Neural progenitor cell (in vitro differentiated cells): ENCODE results near the gene LMAN2L. TPM values are rescaled to one million over a fixed set of nuclear protein-coding genes. Genes with fewer than 3 reads are reported as not detected.

ENCODE experiments used
- DNase-seq: peaks from one replicate; pipeline ENCODE4 v3.0.0-alpha.2; 2016; ENCODE audit warnings: low spot score
- H2AFZ ChIP-seq: fragments of 200-600 bp; sonication (generic); replicated peaks from 2 replicates; pipeline ENCODE4 v1.6.1; 2016; ENCODE audit warnings: antibody characterized with exemption
- H3F3A ChIP-seq: fragments of 200-600 bp; sonication (generic); 2 replicates; pipeline ENCODE4 v1.6.1; 2016; ENCODE audit warnings: antibody characterized with exemption, low read depth
- H3K27ac ChIP-seq: fragments of 200-600 bp; sonication (generic); 2 replicates; pipeline ENCODE4 v1.5.1; 2016; ENCODE audit warnings: mild to moderate bottlenecking
- H3K27me3 ChIP-seq: fragments of 200-600 bp; sonication (generic); 2 replicates; pipeline ENCODE4 v1.6.1; 2016; ENCODE audit warnings: mild to moderate bottlenecking, moderate library complexity
- H3K36me3 ChIP-seq: fragments of 200-600 bp; sonication (generic); 2 replicates; pipeline ENCODE4 v1.5.1; 2016
- H3K4me1 ChIP-seq: fragments of 200-600 bp; sonication (generic); 2 replicates; pipeline ENCODE4 v1.6.1; 2016; ENCODE audit warnings: mixed run types
- H3K4me2 ChIP-seq: fragments of 200-600 bp; sonication (generic); 2 replicates; pipeline ENCODE4 v1.6.1; 2016
- H3K4me3 ChIP-seq: fragments of 200-600 bp; sonication (generic); 2 replicates; pipeline ENCODE4 v1.5.1; 2016
- H3K79me2 ChIP-seq: fragments of 200-600 bp; sonication (generic); 2 replicates; pipeline ENCODE4 v1.6.1; 2016; ENCODE audit warnings: low read depth
- H3K9ac ChIP-seq: fragments of 200-600 bp; sonication (generic); 2 replicates; pipeline ENCODE4 v1.6.1; 2016
- H3K9me3 ChIP-seq: fragments of 200-600 bp; sonication (generic); 2 replicates; pipeline ENCODE4 v1.5.1; 2016; ENCODE audit warnings: low read depth
- H4K20me1 ChIP-seq: fragments of 200-600 bp; sonication (generic); 2 replicates; pipeline ENCODE4 v1.6.1; 2016; ENCODE audit warnings: low read depth
- H3K27ac Mint-ChIP-seq: 3 replicates; pipeline ENCODE4 v1.8.0; 2021; ENCODE audit warnings: mixed read lengths
- H3K27me3 Mint-ChIP-seq: 2 replicates; pipeline ENCODE4 v1.8.0; 2022; ENCODE audit warnings: low read depth, mild to moderate bottlenecking, inconsistent platforms, moderate library complexity, mixed read lengths; ENCODE audit not compliant: insufficient read depth
- H3K36me3 Mint-ChIP-seq: 3 replicates; pipeline ENCODE4 v1.8.0; 2021; ENCODE audit warnings: mixed read lengths
- H3K4me1 Mint-ChIP-seq: 3 replicates; pipeline ENCODE4 v1.8.0; 2021; ENCODE audit warnings: mixed read lengths
- H3K4me3 Mint-ChIP-seq: 3 replicates; pipeline ENCODE4 v1.8.0; 2021; ENCODE audit warnings: mild to moderate bottlenecking, moderate library complexity, mixed read lengths
- H3K9me3 Mint-ChIP-seq: 3 replicates; pipeline ENCODE4 v1.8.0; 2020; ENCODE audit warnings: mixed read lengths
- CTCF ChIP-seq: fragments of 200-600 bp; sonication (generic); IDR thresholded peaks from 2 replicates; pipeline ENCODE4 v1.5.1; 2017; ENCODE audit warnings: antibody characterized with exemption, mild to moderate bottlenecking
- EZH2 ChIP-seq: fragments of 200-600 bp; sonication (generic); IDR thresholded peaks from 2 replicates; pipeline ENCODE4 v1.6.1; 2017; ENCODE audit warnings: antibody characterized with exemption, mild to moderate bottlenecking, moderate library complexity
- EZH2phosphoT487 ChIP-seq: fragments of 200-600 bp; sonication (generic); IDR thresholded peaks from 2 replicates; pipeline ENCODE4 v1.6.1; 2017; ENCODE audit warnings: antibody characterized with exemption
- total RNA-seq: library from RNA; depleted of rRNA; stranded (reverse); fragments of >200 nt; gene quantifications from 2 replicates; pipeline ENCODE4 v1.2.3, GENCODE V29; 2015; ENCODE audit warnings: low replicate concordance

Gene LMAN2L
- total RNA-seq, 1 donor from 2014 or later, result 25.9 TPM

- TF ChIP-seq CTCF (no peak), EZH2 (no peak), EZH2phosphoT487 (no peak)
- Histone ChIP-seq H3K4me3 (no peak overlapping the region), H3F3A (no peaks in the 10 kb centered on the region), H3K36me3 (no peaks in the 10 kb centered on the region), H3K79me2 (no peaks in the 10 kb centered on the region), H3K27me3 (no peaks in the 10 kb centered on the region), H3K9ac (no peak overlapping the region), H3K27ac (no peak overlapping the region), H3K4me2 (no peak overlapping the region), H2AFZ (no peak overlapping the region), H4K20me1 (peaks cover 13% of the 10 kb centered on the region), H3K9me3 (no peaks in the 10 kb centered on the region), H3K4me1 (peaks cover 7% of the 10 kb centered on the region)
- no peaks in the 10 kb centered on the region for H3K9me3 Mint-ChIP-seq
- H3K4me1 Mint-ChIP-seq, result peaks cover 9% of the 10 kb centered on the region
- H3K27ac Mint-ChIP-seq, result no peak overlapping the region
- DNase-seq, result no peak
- no peaks in the 10 kb centered on the region for H3K36me3 Mint-ChIP-seq
- H3K4me3 Mint-ChIP-seq, result no peak overlapping the region
- peaks cover 2% of the 10 kb centered on the region for H3K27me3 Mint-ChIP-seq
Measured at GRCh38 chr2:96787411-96787810, 47.5 kb upstream of the LMAN2L start.

GRCh38 chr2:96783388-96783787 is 43.5 kb upstream of the LMAN2L start:
- H3K36me3 ChIP-seq, result no peaks in the 10 kb centered on the region
- peaks cover 2% of the 10 kb centered on the region for H3K27me3 Mint-ChIP-seq
- no peak overlapping the region for H3K27ac Mint-ChIP-seq
- H3K4me2 ChIP-seq, result no peak overlapping the region
- H3F3A ChIP-seq, result no peaks in the 10 kb centered on the region
- no peak overlapping the region for H3K4me3 ChIP-seq
- no peak for DNase-seq
- TF ChIP-seq EZH2phosphoT487, result no peak
- TF ChIP-seq CTCF, result no peak
- no peak for TF ChIP-seq EZH2
- H3K4me1 ChIP-seq, result peaks cover 3% of the 10 kb centered on the region
- H2AFZ ChIP-seq, result no peak overlapping the region
- H3K4me3 Mint-ChIP-seq, result no peak overlapping the region
- H3K9me3 ChIP-seq, result no peaks in the 10 kb centered on the region
- peaks cover 3% of the 10 kb centered on the region for H3K9me3 Mint-ChIP-seq
- no peaks in the 10 kb centered on the region for H3K36me3 Mint-ChIP-seq
- no peaks in the 10 kb centered on the region for H3K27me3 ChIP-seq
- no peaks in the 10 kb centered on the region for H3K79me2 ChIP-seq
- peaks cover 8% of the 10 kb centered on the region for H3K4me1 Mint-ChIP-seq
- H3K27ac ChIP-seq, result no peak overlapping the region
- peaks cover 6% of the 10 kb centered on the region for H4K20me1 ChIP-seq
- no peak overlapping the region for H3K9ac ChIP-seq

DNA sequence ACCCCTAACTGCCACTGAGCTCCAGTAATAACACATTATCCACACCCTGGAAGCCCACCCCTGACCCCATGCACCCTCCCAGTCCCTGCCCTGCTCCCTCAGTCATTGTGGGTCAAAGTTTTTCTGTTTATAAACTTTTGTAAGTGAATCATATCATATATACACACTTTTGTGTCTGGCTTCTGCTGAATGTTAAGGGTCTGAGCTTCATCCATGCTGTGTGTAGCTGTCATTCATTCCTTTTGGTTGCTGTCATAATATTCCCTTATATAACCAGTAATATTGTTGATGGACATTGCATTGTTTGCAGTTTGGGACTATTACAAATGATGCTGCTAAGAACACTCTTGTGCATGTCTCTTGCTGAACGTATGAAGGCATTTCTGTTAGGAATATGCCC is 35.3 kb upstream of the LMAN2L start:
- Histone ChIP-seq H3K4me1 (no peaks in the 10 kb centered on the region), H3K27me3 (no peaks in the 10 kb centered on the region), H2AFZ (no peak overlapping the region), H3K4me3 (no peak overlapping the region), H3K9me3 (no peaks in the 10 kb centered on the region), H3K36me3 (no peaks in the 10 kb centered on the region), H3K9ac (no peak overlapping the region), H4K20me1 (peaks cover 13% of the 10 kb centered on the region), H3K4me2 (no peak overlapping the region), H3F3A (no peaks in the 10 kb centered on the region), H3K27ac (no peak overlapping the region), H3K79me2 (peaks cover 6% of the 10 kb centered on the region)
- Mint-ChIP-seq H3K4me1 (peaks cover 13% of the 10 kb centered on the region), H3K4me3 (no peak overlapping the region), H3K9me3 (peaks cover 2% of the 10 kb centered on the region), H3K27ac (no peak overlapping the region), H3K27me3 (peaks cover 3% of the 10 kb centered on the region), H3K36me3 (no peaks in the 10 kb centered on the region)
- TF ChIP-seq CTCF (no peak), EZH2phosphoT487 (no peak), EZH2 (no peak)
- DNase-seq, result no peak
